HG03039 (cell line): ENCODE results near the gene SH3YL1.

ENCODE experiments used
- ATAC-seq: cut with Tn5 transposase; IDR thresholded peaks from one replicate; pipeline ENCODE4 v1.9.1; 2021; ENCODE audit warnings: mild to moderate bottlenecking, moderate library complexity; ENCODE audit not compliant: unreplicated experiment

Gene SH3YL1

DNA sequence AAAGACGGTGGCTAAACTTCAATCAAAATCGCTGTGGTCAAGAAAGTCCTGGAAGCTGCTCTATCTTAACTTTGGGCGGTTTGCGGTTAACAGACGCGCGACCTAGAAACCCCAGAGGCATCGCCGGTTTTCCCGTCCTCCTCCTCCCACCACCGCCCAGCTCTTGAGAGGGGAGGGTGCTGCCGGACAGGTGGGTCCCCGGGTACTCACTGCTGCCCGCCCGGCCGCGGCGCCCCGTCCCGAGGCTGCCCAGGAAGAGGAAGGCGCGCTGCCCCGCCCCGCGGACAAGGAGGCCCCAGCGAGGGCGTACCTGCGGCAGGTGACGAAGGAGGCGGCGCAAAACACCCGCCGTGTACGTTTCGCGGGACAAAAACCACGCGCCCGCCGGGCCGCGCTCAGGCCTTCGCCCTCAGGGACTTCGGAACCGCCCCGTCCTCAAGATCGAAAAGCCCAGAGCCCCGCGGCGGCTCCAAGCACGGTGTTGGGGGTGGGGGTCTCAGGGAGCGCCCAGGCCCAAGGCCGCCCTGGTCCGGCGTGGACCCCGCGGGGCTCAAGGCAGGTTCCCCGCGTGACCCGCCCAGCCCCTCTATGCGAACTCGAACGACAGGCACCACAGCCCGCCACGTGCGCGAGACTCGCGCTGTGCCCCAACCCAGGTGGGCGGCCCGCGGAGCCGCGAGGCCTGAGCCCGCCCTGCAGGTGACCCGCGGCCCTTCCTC, at the start of gene SH3YL1:
Gene SH3YL1, minus strand, starts transcription at position 259 of the 719 bp plus-strand sequence. Its CDS starts 48 bp downstream, at position 211.
- ATAC-seq = peak; percentile 17

- ATAC-seq = no peak
These were observed 47.2 kb upstream of the SH3YL1 start for GRCh38 chr2:310994-311393.

DNA sequence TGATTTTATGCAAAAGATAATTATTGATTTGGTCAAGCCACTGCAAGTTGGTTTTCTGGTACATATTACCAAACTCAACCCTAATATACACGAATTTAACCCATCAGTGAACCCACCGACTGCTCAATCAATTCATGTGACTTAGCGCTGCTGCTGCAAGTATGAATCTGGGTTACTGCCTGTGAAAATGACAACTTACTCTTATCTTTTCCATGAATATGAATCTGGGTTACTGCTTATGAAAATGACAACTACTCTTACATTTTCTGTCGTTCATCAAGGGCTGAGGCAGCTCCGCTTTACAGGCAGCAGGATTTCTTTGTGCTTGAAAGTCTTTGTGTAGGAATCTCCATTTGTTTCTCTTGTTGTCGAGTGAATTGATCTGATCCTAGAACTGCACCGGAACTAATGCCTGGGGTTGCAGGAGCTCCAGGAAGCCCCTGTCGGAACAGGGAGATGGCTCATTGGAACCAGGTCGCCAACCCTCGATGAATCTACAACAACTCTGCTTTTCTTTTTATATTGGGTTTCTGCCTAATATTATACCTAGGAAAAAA, 46.2 kb upstream of the SH3YL1 start:
- no peak for ATAC-seq

DNA sequence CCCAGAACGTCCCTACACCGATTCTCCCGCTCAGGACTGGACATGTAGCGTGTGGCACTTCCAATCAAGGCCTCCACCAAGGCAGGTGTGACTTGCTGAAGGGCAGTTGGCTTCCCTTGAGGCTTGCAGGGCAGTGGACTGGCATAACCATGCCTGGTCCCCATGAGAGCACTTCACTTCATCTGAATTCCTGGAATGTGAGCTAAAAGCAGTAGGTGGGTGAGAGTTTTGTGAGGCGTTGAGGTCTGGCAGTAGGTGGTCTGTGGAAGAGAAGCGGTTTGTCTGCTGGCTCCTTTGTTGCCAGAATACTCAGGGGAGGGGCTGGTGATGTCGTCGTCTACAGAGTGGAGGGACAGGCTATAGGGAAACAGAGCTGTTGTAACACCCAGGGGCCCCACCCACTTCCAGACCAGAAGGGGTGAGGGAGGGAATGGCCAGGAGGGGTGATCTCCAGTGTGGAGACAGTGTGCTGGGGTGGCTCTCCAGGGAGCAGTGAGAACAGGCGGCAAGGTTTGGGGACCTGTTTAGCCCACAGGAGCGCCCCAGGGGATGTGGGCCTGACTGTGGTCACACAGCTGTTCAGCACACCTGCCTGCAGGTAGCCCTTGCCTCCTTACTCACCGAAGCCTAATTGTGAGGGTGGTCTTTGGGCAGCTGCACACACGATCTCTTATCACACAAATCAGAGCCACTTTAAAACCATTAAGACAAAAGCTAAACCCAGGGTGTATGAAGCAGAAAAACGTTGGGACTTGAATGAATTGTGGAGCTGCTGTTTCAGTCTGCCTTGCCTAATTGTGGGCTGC, 45.5 kb upstream of the SH3YL1 start:
- ATAC-seq = no peak

DNA sequence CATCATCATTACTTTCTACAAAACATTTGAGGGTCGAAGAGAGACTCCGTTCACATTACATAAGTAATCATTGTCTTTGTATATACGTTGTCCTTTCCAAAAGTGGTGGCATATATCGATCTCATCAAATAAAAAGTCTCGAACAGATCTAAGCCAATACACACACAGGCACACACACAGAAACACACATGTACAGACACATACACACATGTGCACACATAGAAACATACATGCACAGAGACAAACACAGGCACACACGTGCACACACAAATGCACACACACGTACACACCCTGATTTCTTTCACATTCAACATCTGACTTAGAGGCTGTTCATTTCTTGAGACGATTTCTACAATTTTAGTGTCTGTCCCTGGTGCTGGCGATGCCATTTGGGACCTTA, 41.5 kb upstream of the SH3YL1 start:
- no peak for ATAC-seq

- no peak for ATAC-seq
These were observed 32.5 kb upstream of the SH3YL1 start for GRCh38 chr2:296354-296753.

DNA sequence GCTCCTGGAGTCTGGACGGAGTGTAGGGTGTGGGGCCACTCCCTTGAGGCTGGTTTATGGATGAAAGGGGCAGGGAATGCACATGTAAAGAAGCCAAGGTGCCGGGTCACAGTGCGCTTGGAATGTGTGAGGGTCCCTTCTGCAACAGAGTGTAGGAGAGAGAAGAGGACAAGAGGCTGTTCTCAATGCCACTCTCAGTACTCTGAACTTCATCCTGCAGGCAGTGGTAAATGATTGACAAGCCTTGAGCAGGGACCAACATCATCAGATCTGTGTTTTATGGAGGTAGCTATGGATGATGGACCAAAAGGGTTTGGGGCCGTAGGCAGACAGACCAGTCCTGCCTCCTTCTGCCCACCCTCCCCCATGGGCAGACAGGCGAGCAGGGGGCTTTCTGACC, 31.3 kb upstream of the SH3YL1 start:
- ATAC-seq = no peak

DNA sequence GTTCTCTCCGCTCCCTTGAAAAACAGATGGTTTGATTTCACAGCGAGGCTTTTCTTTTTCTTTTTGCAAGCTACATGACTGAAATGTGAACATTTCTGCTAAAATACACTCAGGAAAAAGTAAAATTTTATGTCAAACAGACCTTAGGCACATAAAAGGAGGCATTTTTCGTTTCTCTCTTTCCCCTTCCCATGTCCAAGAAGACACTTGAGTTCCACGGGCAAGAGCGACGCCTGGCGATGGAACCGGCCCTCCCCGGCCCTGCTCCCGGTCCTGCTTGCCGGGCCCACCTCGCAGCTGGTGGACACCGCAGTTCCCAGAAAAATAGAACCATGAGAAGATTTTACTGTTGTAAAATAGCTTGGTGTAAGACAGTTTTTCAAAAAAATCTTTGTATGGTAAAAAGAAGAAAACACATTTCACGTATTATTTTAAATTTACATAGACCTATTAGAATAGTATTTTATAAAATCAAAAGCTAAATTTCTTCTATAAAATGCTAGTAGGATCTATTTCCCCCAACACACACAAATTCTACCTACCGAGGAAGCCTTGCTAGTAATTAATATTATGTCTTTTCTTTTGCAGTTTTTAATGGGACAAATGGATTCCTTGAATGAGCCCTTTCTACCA, 26.4 kb upstream of the SH3YL1 start:
- no peak for ATAC-seq

- ATAC-seq = no peak
These were observed 25.7 kb upstream of the SH3YL1 start for GRCh38 chr2:289362-290089.

- no peak for ATAC-seq
These were observed 25.0 kb upstream of the SH3YL1 start for GRCh38 chr2:288758-289361.

- no peak for ATAC-seq
These were observed 24.3 kb upstream of the SH3YL1 start, which contains the start of gene ALKAL2 for GRCh38 chr2:287911-288757. Gene ALKAL2 (minus strand): TSS chr2:288091. CDS start chr2:287835, 256 bp downstream.

DNA sequence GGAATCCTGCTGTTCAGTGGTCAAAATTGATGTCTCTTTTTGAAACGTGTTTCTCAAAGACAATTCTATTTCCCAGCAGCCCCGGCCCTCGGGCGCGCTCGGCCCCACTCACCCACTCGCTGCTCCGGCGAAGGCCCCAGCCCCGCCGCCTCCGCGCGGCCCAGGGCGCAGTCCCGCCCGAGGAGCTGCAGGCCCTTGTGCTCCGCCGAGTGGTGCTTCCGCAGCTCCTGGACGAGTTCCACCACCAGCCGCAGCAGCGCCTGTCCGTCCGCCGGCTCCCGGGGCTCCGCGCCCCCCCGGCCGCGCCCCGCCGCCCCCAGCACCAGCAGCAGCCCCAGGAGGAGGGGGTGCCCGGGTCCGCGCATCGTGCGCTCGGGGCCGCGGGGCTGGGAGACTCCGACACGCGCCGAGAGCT, 23.6 kb upstream of the SH3YL1 start:
- no peak for ATAC-seq

DNA sequence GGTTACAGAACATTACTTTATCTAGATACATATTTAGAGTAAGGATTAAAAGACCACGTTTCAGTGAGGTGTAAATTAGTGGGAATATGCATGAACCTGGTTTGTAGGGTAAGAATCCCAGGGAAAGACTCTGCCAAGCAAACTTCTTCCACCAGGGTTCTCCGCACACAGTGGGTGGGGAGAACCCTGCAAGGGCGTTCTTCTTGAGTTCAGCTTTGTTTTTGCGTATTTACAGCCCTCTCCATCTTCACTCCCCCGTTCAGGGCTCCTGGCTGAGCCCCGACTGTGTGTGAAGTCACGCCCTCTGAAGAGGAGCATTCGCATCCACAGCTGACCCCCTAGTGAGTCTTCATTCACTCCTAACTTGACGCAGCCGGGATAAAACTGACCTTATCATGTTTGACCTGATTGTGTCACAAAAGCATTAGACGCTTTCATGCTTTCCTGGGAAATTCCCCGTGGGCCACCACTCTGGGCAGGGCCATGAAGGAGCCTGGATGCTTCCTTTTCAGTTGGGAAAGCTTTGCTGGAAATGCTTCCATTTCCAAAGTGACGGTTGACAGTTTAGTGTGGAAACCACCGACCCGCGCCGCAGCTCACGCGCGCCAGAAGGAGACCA, 23.1 kb upstream of the SH3YL1 start:
- ATAC-seq = no peak

DNA sequence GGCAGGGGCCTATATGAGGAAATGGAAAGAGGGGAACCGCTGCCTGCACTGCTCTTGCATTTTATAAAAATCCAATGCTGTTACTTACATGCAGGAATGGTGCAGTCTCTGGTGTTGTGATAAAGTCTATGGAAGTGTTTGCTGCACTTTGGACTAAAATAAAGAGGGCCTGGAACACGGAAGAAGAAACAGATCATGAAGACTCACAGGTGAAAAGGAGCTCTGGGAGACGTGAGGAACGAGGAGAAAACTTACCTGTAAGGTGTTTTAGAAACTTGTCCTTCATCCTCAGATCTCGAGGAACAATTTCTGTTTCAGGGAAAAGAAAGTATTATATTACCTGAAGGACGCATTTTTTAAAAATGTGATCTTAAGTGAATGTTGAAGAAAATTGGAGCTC, 22.2 kb upstream of the SH3YL1 start:
- ATAC-seq = no peak

DNA sequence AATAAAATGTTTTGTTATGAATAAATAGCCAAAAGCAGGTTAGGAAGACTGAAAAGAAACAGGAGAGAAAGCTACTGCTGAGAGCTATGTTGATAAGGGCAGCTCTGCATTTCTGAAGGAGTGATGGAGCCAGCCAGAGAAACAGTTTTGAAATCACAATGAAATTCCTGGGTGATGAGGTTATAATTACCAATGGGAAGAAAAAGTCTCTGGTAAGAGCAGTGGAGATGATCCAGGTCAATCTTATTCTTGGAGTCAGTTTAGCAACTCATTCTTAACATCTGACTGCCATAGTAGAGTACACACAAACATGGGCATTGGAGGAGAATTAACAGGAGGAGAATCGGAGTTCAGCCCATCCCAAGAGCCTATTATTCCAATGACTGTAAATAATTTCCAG, 21.7 kb upstream of the SH3YL1 start:
- no peak for ATAC-seq

DNA sequence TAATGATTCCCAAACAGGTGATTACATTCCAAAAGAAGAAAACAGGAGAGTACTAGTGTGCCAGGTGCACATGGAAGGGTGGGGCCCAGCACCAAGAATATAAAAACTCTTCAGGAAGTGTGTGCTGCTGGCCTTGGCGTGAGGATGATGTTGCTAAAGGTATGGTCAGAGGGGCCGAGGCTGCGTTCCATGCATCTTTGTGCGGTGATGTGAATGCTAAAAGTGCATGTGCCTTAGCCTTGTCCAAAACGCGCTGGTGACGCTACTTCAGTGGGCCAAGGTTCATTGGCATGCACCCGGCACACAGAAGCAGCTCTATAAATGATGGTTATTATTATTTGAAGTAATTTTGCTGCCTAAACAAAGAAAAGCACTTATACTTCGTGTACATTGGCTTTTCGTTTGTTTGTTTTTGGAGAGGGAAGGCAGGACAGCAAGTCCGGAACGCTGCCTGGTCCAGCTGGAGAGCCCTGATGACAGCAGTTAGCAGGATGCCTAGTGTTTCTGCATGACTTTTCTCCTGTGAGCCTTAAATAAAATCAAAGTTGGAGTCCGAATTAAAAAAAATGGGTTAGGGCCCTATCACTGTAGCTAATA, 21.2 kb upstream of the SH3YL1 start:
- ATAC-seq = no peak

- ATAC-seq = no peak
These were observed 20.4 kb upstream of the SH3YL1 start for GRCh38 chr2:283996-284794.
